Neuronal stem cell (in vitro differentiated cells): ENCODE data around the gene USP6.

ENCODE experiments used
- DNase-seq: peaks from one replicate; pipeline ENCODE4 v3.0.0-alpha.2; 2013; ENCODE audit warnings: low spot score
- H2AFZ ChIP-seq: one replicate; pipeline ENCODE4 v1.6.1; 2013; ENCODE audit warnings: mild to moderate bottlenecking, low read length, inconsistent platforms
- H2AK5ac ChIP-seq: 2 replicates; pipeline ENCODE4 v1.6.1; 2013; ENCODE audit warnings: low read depth, mild to moderate bottlenecking, inconsistent platforms, low read length, moderate library complexity, mixed read lengths
- H2BK120ac ChIP-seq: 2 replicates; pipeline ENCODE4 v1.6.1; 2013; ENCODE audit warnings: low read depth, mild to moderate bottlenecking, inconsistent platforms, low read length, moderate library complexity, mixed read lengths
- H2BK12ac ChIP-seq: one replicate; pipeline ENCODE4 v1.6.1; 2013; ENCODE audit warnings: low read length, inconsistent platforms
- H2BK15ac ChIP-seq: 2 replicates; pipeline ENCODE4 v1.6.1; 2013; ENCODE audit warnings: mild to moderate bottlenecking, low read length, inconsistent platforms, mixed read lengths
- H2BK5ac ChIP-seq: one replicate; pipeline ENCODE4 v1.6.1; 2013; ENCODE audit warnings: inconsistent platforms, mild to moderate bottlenecking, low read length, moderate library complexity
- H3K14ac ChIP-seq: one replicate; pipeline ENCODE4 v1.6.1; 2013; ENCODE audit warnings: low read length, inconsistent platforms
- H3K18ac ChIP-seq: 2 replicates; pipeline ENCODE4 v1.6.1; 2013; ENCODE audit warnings: low read length, inconsistent platforms
- H3K23ac ChIP-seq: 2 replicates; pipeline ENCODE4 v1.6.1; 2013; ENCODE audit warnings: low read depth, mild to moderate bottlenecking, mixed read lengths, low read length, inconsistent platforms; ENCODE audit not compliant: poor library complexity
- H3K27ac ChIP-seq: replicated peaks from 3 replicates; pipeline ENCODE4 v1.5.1; 2013; ENCODE audit warnings: low read length, inconsistent platforms
- H3K27me3 ChIP-seq, 3 experiments: 2 replicates each; pipeline ENCODE4 v1.6.1; 2013; ENCODE audit warnings: low read length in 3 of 3, mild to moderate bottlenecking in 2 of 3, inconsistent platforms in 1 of 3, low read depth in 1 of 3, mixed read lengths in 1 of 3, moderate library complexity in 1 of 3; ENCODE audit not compliant: control insufficient read depth in 3 of 3, insufficient read depth in 3 of 3
- H3K36me3 ChIP-seq, 2 donors: replicated peaks in 1 of 2; 2 replicates each; pipeline ENCODE4 v1.6.1; 2013; ENCODE audit warnings: low read length in 2 of 2; ENCODE audit not compliant: control insufficient read depth in 2 of 2, insufficient read depth in 2 of 2
- H3K4ac ChIP-seq: 2 replicates; pipeline ENCODE4 v1.6.1; 2013; ENCODE audit warnings: inconsistent platforms, mild to moderate bottlenecking, low read length, moderate library complexity
- H3K4me1 ChIP-seq, 2 donors: 1 replicate in 1 of 2; 2 replicates in 1 of 2; pipeline ENCODE4 v1.6.1; 2013; ENCODE audit warnings: low read length in 2 of 2, low read depth in 1 of 2; ENCODE audit not compliant: control insufficient read depth in 2 of 2, insufficient read depth in 1 of 2
- H3K4me2 ChIP-seq: one replicate; pipeline ENCODE4 v1.6.1; 2013; ENCODE audit warnings: mild to moderate bottlenecking, low read length, inconsistent platforms; ENCODE audit not compliant: insufficient read depth, poor library complexity, severe bottlenecking
- H3K4me3 ChIP-seq, 2 donors: 2 replicates each; pipeline ENCODE4 v1.5.1; 2013; ENCODE audit warnings: low read length in 2 of 2, mild to moderate bottlenecking in 2 of 2, inconsistent platforms in 1 of 2, moderate library complexity in 1 of 2
- H3K79me1 ChIP-seq: one replicate; pipeline ENCODE4 v1.6.1; 2013; ENCODE audit warnings: low read depth, mild to moderate bottlenecking, inconsistent platforms, low read length, moderate library complexity
- H3K9ac ChIP-seq: one replicate; pipeline ENCODE4 v1.6.1; 2013; ENCODE audit warnings: mild to moderate bottlenecking, low read depth, low read length, inconsistent platforms; ENCODE audit not compliant: poor library complexity
- H3K9me3 ChIP-seq, 2 donors: replicated peaks in 1 of 2; 2 replicates each; pipeline versions ENCODE3 to v1.6.1; 2013; ENCODE audit warnings: low read length in 2 of 2, mild to moderate bottlenecking in 2 of 2, inconsistent platforms in 1 of 2, low read depth in 1 of 2, mixed read lengths in 1 of 2, moderate library complexity in 1 of 2; ENCODE audit not compliant: control insufficient read depth in 2 of 2, insufficient read depth in 1 of 2
- H4K8ac ChIP-seq: one replicate; pipeline ENCODE4 v1.6.1; 2013; ENCODE audit warnings: low read depth, mild to moderate bottlenecking, inconsistent platforms, low read length, moderate library complexity
- H4K91ac ChIP-seq: one replicate; pipeline ENCODE4 v1.6.1; 2013; ENCODE audit warnings: low read length, low read depth, mild to moderate bottlenecking, inconsistent platforms; ENCODE audit not compliant: poor library complexity
- WGBS, 2 donors: extraction: QIAGEN DNeasy Blood & Tissue Kit; methylation state at CpG; one replicate each; pipeline ENCODE4 v1.1.7; 2013; ENCODE audit warnings: missing lambda C conversion rate in 2 of 2, mixed read lengths in 1 of 2; ENCODE audit not compliant: insufficient read length in 2 of 2, insufficient replicate concordance in 1 of 2; ENCODE audit errors: extremely low coverage in 2 of 2; 5-methylcytosine and 5-hydroxymethylcytosine counted together

Gene USP6

GRCh38 chr17:5092218-5093010, 23.4 kb upstream of the USP6 start:
- Histone ChIP-seq H3K14ac (no peak overlapping the region), H3K9me3 (peaks cover 32 to 76% of the 10 kb centered on the region in 2 donors), H3K27me3 (peaks cover 0 to 20% (median 4%) of the 10 kb centered on the region in 3 experiments), H2BK120ac (no peak overlapping the region), H2AK5ac (no peak overlapping the region), H3K27ac (no peak overlapping the region), H3K4ac (no peak overlapping the region), H3K79me1 (no peaks in the 10 kb centered on the region), H3K9ac (no peak overlapping the region), H2BK5ac (no peak overlapping the region), H3K18ac (no peak overlapping the region), H3K23ac (no peak overlapping the region), H2AFZ (no peak overlapping the region), H3K36me3 (no peaks in the 10 kb centered on the region), H4K8ac (no peak overlapping the region), H2BK12ac (no peak overlapping the region), H3K4me3 (no peak overlapping the region), H2BK15ac (no peak overlapping the region), H3K4me2 (no peak overlapping the region), H4K91ac (no peak overlapping the region), H3K4me1 (no peaks in the 10 kb centered on the region)
- WGBS, 2 donors, result no CpG with 5 or more reads among the region's 6 CpGs
- no peak for DNase-seq

- H3K4me3 ChIP-seq, result peak overlapping the region; percentile 51 to 88
- no peak overlapping the region for H3K4ac ChIP-seq
- peaks cover 0 to 24% (median 4%) of the 10 kb centered on the region in 3 experiments for H3K27me3 ChIP-seq
- H3K18ac ChIP-seq, result peak overlapping the region; percentile 86
- H3K14ac ChIP-seq, result no peak overlapping the region
- H2AFZ ChIP-seq, result peak overlapping the region; percentile 88
- WGBS, 2 donors, result no CpG with 5 or more reads among the region's 7 CpGs
- H3K36me3 ChIP-seq, result no peaks in the 10 kb centered on the region
- H3K27ac ChIP-seq, result no peak overlapping the region
- no peak overlapping the region for H4K91ac ChIP-seq
- H2BK15ac ChIP-seq, result no peak overlapping the region
- H3K9ac ChIP-seq, result peak overlapping the region; percentile 50
- no peak overlapping the region for H2AK5ac ChIP-seq
- no peak overlapping the region for H2BK120ac ChIP-seq
- no peaks in the 10 kb centered on the region for H3K4me1 ChIP-seq
- H2BK12ac ChIP-seq, result no peak overlapping the region
- no peak overlapping the region for H4K8ac ChIP-seq
- peak overlapping the region; percentile 71 for H3K23ac ChIP-seq
- H2BK5ac ChIP-seq, result no peak overlapping the region
- no peak for DNase-seq
- no peaks in the 10 kb centered on the region for H3K79me1 ChIP-seq
- H3K4me2 ChIP-seq, result peak overlapping the region; percentile 81
- H3K9me3 ChIP-seq, result peaks cover 25 to 69% of the 10 kb centered on the region in 2 donors
Measured at GRCh38 chr17:5096731-5097100, 19.1 kb upstream of the USP6 start.

GRCh38 chr17:5097101-5097834, 18.6 kb upstream of the USP6 start:
- DNase-seq, result peak; percentile 56
- Histone ChIP-seq H3K4me2 (peak overlapping the region; percentile 81), H3K4ac (peak overlapping the region; percentile 53), H3K18ac (peak overlapping the region; percentile 86), H3K4me1 (no peaks in the 10 kb centered on the region), H3K9me3 (peaks cover 25 to 63% of the 10 kb centered on the region in 2 donors), H2BK120ac (no peak overlapping the region), H3K9ac (peak overlapping the region; percentile 84), H3K23ac (peak overlapping the region; percentile 71), H3K27me3 (peaks cover 0 to 24% (median 4%) of the 10 kb centered on the region in 3 experiments), H2AK5ac (peak overlapping the region; percentile 26), H4K91ac (no peak overlapping the region), H3K79me1 (no peaks in the 10 kb centered on the region), H4K8ac (peak overlapping the region; percentile 52), H3K4me3 (peak overlapping the region; percentile 51 to 88), H3K36me3 (no peaks in the 10 kb centered on the region), H2BK12ac (no peak overlapping the region), H2BK5ac (no peak overlapping the region), H2BK15ac (peak overlapping the region; percentile 74), H2AFZ (peak overlapping the region; percentile 88), H3K14ac (peak overlapping the region; percentile 87), H3K27ac (no peak overlapping the region)
- no CpG with 5 or more reads among the region's 63 CpGs for WGBS, 2 donors

GRCh38 chr17:5099271-5099670, 16.6 kb upstream of the USP6 start:
- no peak overlapping the region for H3K4ac ChIP-seq
- WGBS, 2 donors, result no CpG with 5 or more reads among the region's 5 CpGs

More at GRCh38 chr17:5099271-5099670, 16.6 kb upstream of the USP6 start:
- no peak overlapping the region for H2AK5ac ChIP-seq
- no peak overlapping the region for H2BK15ac ChIP-seq
- H2AFZ ChIP-seq, result no peak overlapping the region
- H3K79me1 ChIP-seq, result no peaks in the 10 kb centered on the region
- no peak overlapping the region for H4K91ac ChIP-seq
- peaks cover 1 to 3% of the 10 kb centered on the region in 2 donors for H3K36me3 ChIP-seq
- H3K9me3 ChIP-seq, result peaks cover 26 to 57% of the 10 kb centered on the region in 2 donors
- H3K18ac ChIP-seq, result no peak overlapping the region
- H2BK12ac ChIP-seq, result no peak overlapping the region
- no peak overlapping the region for H4K8ac ChIP-seq
- no peak for DNase-seq
- H3K4me2 ChIP-seq, result no peak overlapping the region
- H3K4me3 ChIP-seq, result peak overlapping the region in 1 of 2 donors; percentile 61
- no peak overlapping the region for H3K23ac ChIP-seq
- no peaks in the 10 kb centered on the region for H3K4me1 ChIP-seq
- H3K9ac ChIP-seq, result no peak overlapping the region
- peaks cover 0 to 24% (median 4%) of the 10 kb centered on the region in 3 experiments for H3K27me3 ChIP-seq
- H2BK5ac ChIP-seq, result no peak overlapping the region
- H3K14ac ChIP-seq, result no peak overlapping the region
- H3K27ac ChIP-seq, result no peak overlapping the region
- no peak overlapping the region for H2BK120ac ChIP-seq
